ENCODE data around the gene ADCY9. TPM values are rescaled to one million over a fixed set of nuclear protein-coding genes. Genes with fewer than 3 reads are reported as not detected.

Gene ADCY9
- total and polyA plus RNA-seq, 12 donors, result 2.3 to 37.6 (median 17.8) TPM

GRCh38 chr16:3959148-3959547 is 157.1 kb downstream of the ADCY9 start:
- no peak overlapping the region for H3K4me3 ChIP-seq
- H3K27me3 ChIP-seq, result no peaks in the 10 kb centered on the region
- H3K36me3 ChIP-seq (replicated peaks in 1 of 2), result no peaks in the 10 kb centered on the region
- peaks cover 0 to 9% of the 10 kb centered on the region in 2 donors for H3K4me1 ChIP-seq (replicated peaks in 1 of 2)
- intact Hi-C loops (cut with DNase I), result no loop called here
- no peak for TF ChIP-seq CTCF (IDR thresholded peaks at IDR 0.05)
- peak in 1 of 2 donors; percentile 43 for TF ChIP-seq POLR2A (IDR thresholded peaks at IDR 0.05)
- 34 to 59% (median 49%) methylated on average over 3 of the region's 3 CpGs for WGBS, 4 donors
- peak in 6 of 7 donors; percentile 39 to 73 (median 70) for DNase-seq
- H3K9me3 ChIP-seq (replicated peaks in 1 of 3), result no peaks in the 10 kb centered on the region
- peak overlapping the region in 1 of 5 donors; percentile 47 for H3K27ac ChIP-seq

GRCh38 chr16:3957344-3957980 is 158.8 kb downstream of the ADCY9 start:
- TF ChIP-seq CTCF (IDR thresholded peaks at IDR 0.05) (no peak), POLR2A (IDR thresholded peaks at IDR 0.05) (no peak)
- 75 to 81% (median 78%) methylated on average over 22 to 23 of the region's 23 CpGs for WGBS, 4 donors
- no peaks in the 10 kb centered on the region for H3K36me3 ChIP-seq (replicated peaks in 1 of 2)
- H3K4me1 ChIP-seq (replicated peaks in 1 of 2), result peaks cover 2 to 11% of the 10 kb centered on the region in 2 donors
- H3K4me3 ChIP-seq, result no peak overlapping the region
- intact Hi-C loops (cut with DNase I), result no loop called here
- H3K27me3 ChIP-seq, result no peaks in the 10 kb centered on the region
- no peak overlapping the region for H3K27ac ChIP-seq
- H3K9me3 ChIP-seq (replicated peaks in 1 of 3), result no peaks in the 10 kb centered on the region
- DNase-seq, result no peak

- H3K27me3 ChIP-seq, result no peaks in the 10 kb centered on the region
- peaks cover 9 to 19% of the 10 kb centered on the region in 2 donors for H3K4me1 ChIP-seq (replicated peaks in 1 of 2)
- TF ChIP-seq POLR2A (IDR thresholded peaks at IDR 0.05), result no peak
- TF ChIP-seq CTCF (IDR thresholded peaks at IDR 0.05), result no peak
- WGBS, 4 donors, result 63 to 73% (median 65%) methylated on average over 10 to 15 of the region's 15 CpGs
- H3K36me3 ChIP-seq (replicated peaks in 1 of 2), result no peaks in the 10 kb centered on the region
- no peak overlapping the region for H3K4me3 ChIP-seq
- no peak for DNase-seq
- intact Hi-C loops (cut with DNase I), result no loop called here
- no peak overlapping the region for H3K27ac ChIP-seq
- no peaks in the 10 kb centered on the region for H3K9me3 ChIP-seq (replicated peaks in 1 of 3)
Measured at GRCh38 chr16:3954411-3954921, 161.8 kb downstream of the ADCY9 start.

GRCh38 chr16:3953728-3954410 is 162.4 kb downstream of the ADCY9 start:
- Histone ChIP-seq H3K4me3 (no peak overlapping the region), H3K9me3 (replicated peaks in 1 of 3) (no peaks in the 10 kb centered on the region), H3K27me3 (no peaks in the 10 kb centered on the region), H3K4me1 (replicated peaks in 1 of 2) (peaks cover 9 to 17% of the 10 kb centered on the region in 2 donors), H3K27ac (no peak overlapping the region), H3K36me3 (replicated peaks in 1 of 2) (no peaks in the 10 kb centered on the region)
- TF ChIP-seq CTCF (IDR thresholded peaks at IDR 0.05) (no peak), POLR2A (IDR thresholded peaks at IDR 0.05) (no peak)
- WGBS, 4 donors, result 90 to 95% (median 93%) methylated on average over 20 to 24 of the region's 24 CpGs
- DNase-seq, result no peak
- intact Hi-C loops (cut with DNase I), result no loop called here
